Measurements from ENCODE around the gene KRTAP5-10. TPM values are rescaled to one million over a fixed set of nuclear protein-coding genes. Genes with fewer than 3 reads are reported as not detected.
"Not testable (repeated sequence)": the region's sequence is repeated elsewhere in the genome, so short reads cannot be mapped to it uniquely, and the experiment has no call there.

KRTAP5-10 gene
- polyA plus RNA-seq, 1 donor: not detected

GRCh38 chr11:71542879-71543777 lies 22.2 kb upstream of the KRTAP5-10 start:
- DNase-seq: no peak

GRCh38 chr11:71543866-71544265 lies 21.5 kb upstream of the KRTAP5-10 start:
- DNase-seq: no peak

GRCh38 chr11:71544525-71545214 lies 20.7 kb upstream of the KRTAP5-10 start:
- DNase-seq: no peak

GRCh38 chr11:71545405-71545966 lies 19.9 kb upstream of the KRTAP5-10 start:
- DNase-seq: no peak

- no peak for DNase-seq
Observed at GRCh38 chr11:71548120-71548519, 17.2 kb upstream of the KRTAP5-10 start, which contains the start of gene KRTAP5-9. Gene KRTAP5-9 (plus strand): TSS chr11:71548420. CDS start chr11:71548658, 238 bp downstream.

- no peak for DNase-seq
Observed at GRCh38 chr11:71548716-71549151, 16.6 kb upstream of the KRTAP5-10 start.

- no peak for DNase-seq
Observed at GRCh38 chr11:71551711-71552110, 13.7 kb upstream of the KRTAP5-10 start.

- DNase-seq: no peak
Observed at GRCh38 chr11:71554996-71555395, 10.4 kb upstream of the KRTAP5-10 start.

- DNase-seq: no peak
Observed at GRCh38 chr11:71555508-71555907, 9.9 kb upstream of the KRTAP5-10 start.

GRCh38 chr11:71556018-71556417 lies 9.3 kb upstream of the KRTAP5-10 start:
- no peak for DNase-seq

- DNase-seq: no peak
Observed at GRCh38 chr11:71557257-71557656, 8.1 kb upstream of the KRTAP5-10 start.

- no peak for DNase-seq
Observed at GRCh38 chr11:71558996-71559395, 6.4 kb upstream of the KRTAP5-10 start.

GRCh38 chr11:71562120-71562519 lies 3.2 kb upstream of the KRTAP5-10 start:
- DNase-seq: no peak

- no peak for DNase-seq
Observed at GRCh38 chr11:71563406-71563805, 2.0 kb upstream of the KRTAP5-10 start.

GRCh38 chr11:71564430-71564829 lies 933 bp upstream of the KRTAP5-10 start:
- DNase-seq: no peak

GRCh38 chr11:71566081-71566620 lies 788 bp downstream of the KRTAP5-10 start:
- DNase-seq: no peak

- not testable (repeated sequence) for DNase-seq
Observed at GRCh38 chr11:71566626-71567599, 1.6 kb downstream of the KRTAP5-10 start.

- DNase-seq: not testable (repeated sequence)
Observed at GRCh38 chr11:71567633-71568032, 2.3 kb downstream of the KRTAP5-10 start.

GRCh38 chr11:71568704-71569349 lies 3.5 kb downstream of the KRTAP5-10 start:
- peak; percentile 28 for DNase-seq

- not testable (repeated sequence) for DNase-seq
Observed at GRCh38 chr11:71571101-71571850, 5.9 kb downstream of the KRTAP5-10 start.

Measured in hindlimb muscle (tissue), 1 donor.